Astrocyte of the spinal cord (primary cell): ENCODE results near the gene SLC18B1.

Experiments
- DNase-seq: peaks from one replicate; pipeline ENCODE4 v3.0.0; 2011; ENCODE audit warnings: low read depth, low spot score
- H3K4me3 ChIP-seq: 2 replicates; pipeline ENCODE4 v1.5.1; 2011; ENCODE audit warnings: low read depth, mild to moderate bottlenecking, low read length, moderate library complexity
- CTCF ChIP-seq: IDR thresholded peaks from 2 replicates; pipeline ENCODE4 v1.5.1; 2012; ENCODE audit warnings: low read depth, mild to moderate bottlenecking, low read length, inconsistent platforms
- in situ Hi-C: cut with HindIII; loops from 2 replicates; pipeline ENCODE4 v1.10.0; 2017; ENCODE audit warnings: low sequenced_read_pairs

The SLC18B1 gene

GRCh38 chr6:132763269-132763668 is 35.2 kb downstream of the SLC18B1 start:
- DNase-seq = no peak
- in situ Hi-C loops = no loop called here
- no peak overlapping the region for H3K4me3 ChIP-seq
- TF ChIP-seq CTCF = no peak

- H3K4me3 ChIP-seq = no peak overlapping the region
- no peak for TF ChIP-seq CTCF
- in situ Hi-C loops = no loop called here
- DNase-seq = no peak
Measured at GRCh38 chr6:132760256-132760655, 38.2 kb downstream of the SLC18B1 start.

- in situ Hi-C loops = no loop called here
- H3K4me3 ChIP-seq = no peak overlapping the region
- DNase-seq = no peak
- no peak for TF ChIP-seq CTCF
Measured at GRCh38 chr6:132758689-132759088, 39.7 kb downstream of the SLC18B1 start.

- H3K4me3 ChIP-seq = no peak overlapping the region
- DNase-seq = no peak
- in situ Hi-C loops = no loop called here
Measured at GRCh38 chr6:132752255-132752654, 46.2 kb downstream of the SLC18B1 start.

GRCh38 chr6:132751828-132752227 is 46.6 kb downstream of the SLC18B1 start:
- no peak overlapping the region for H3K4me3 ChIP-seq
- no peak for DNase-seq
- no peak for TF ChIP-seq CTCF
- in situ Hi-C loops = no loop called here

More at GRCh38 chr6:132752255-132752654, 46.2 kb downstream of the SLC18B1 start:
- no peak for TF ChIP-seq CTCF

- in situ Hi-C loops = no loop called here
- no peak for DNase-seq
- no peak for TF ChIP-seq CTCF
- no peak overlapping the region for H3K4me3 ChIP-seq
Measured at GRCh38 chr6:132751306-132751705, 47.1 kb downstream of the SLC18B1 start.

- DNase-seq = no peak
- TF ChIP-seq CTCF = no peak
- in situ Hi-C loops = no loop called here
- H3K4me3 ChIP-seq = no peak overlapping the region
Measured at GRCh38 chr6:132750455-132751248, 47.8 kb downstream of the SLC18B1 start.
